Keratinocyte (primary cell): ENCODE data around the gene TMEM217. TPM values are rescaled to one million over a fixed set of nuclear protein-coding genes. Genes with fewer than 3 reads are reported as not detected.

Experiments
- DNase-seq: peaks from one replicate; pipeline ENCODE4 v3.0.0-alpha.2; 2011; ENCODE audit warnings: low read depth, missing footprints, low spot score
- FAIRE-seq: peaks from 2 replicates; lab custom pipeline; 2011; peaks lifted over from hg19 to GRCh38; lab: Jason Lieb, UNC
- H2AFZ ChIP-seq: 2 replicates; pipeline ENCODE4 v1.6.0; 2012; ENCODE audit warnings: low read length, control low read depth, inconsistent platforms; ENCODE audit not compliant: control insufficient read depth
- H3K27ac ChIP-seq: 2 replicates; pipeline ENCODE4 v1.5.1; 2011; ENCODE audit warnings: low read length; ENCODE audit not compliant: control insufficient read depth, insufficient read depth
- H3K27me3 ChIP-seq: 3 replicates; pipeline ENCODE4 v1.6.0; 2011; ENCODE audit warnings: low read length; ENCODE audit not compliant: control insufficient read depth, insufficient read depth; ENCODE audit errors: extremely low read depth
- H3K36me3 ChIP-seq, 2 experiments: 2 replicates in 1 of 2; 3 replicates in 1 of 2; pipeline ENCODE4 v1.5.1; 2011; ENCODE audit warnings: low read length in 2 of 2, mild to moderate bottlenecking in 1 of 2; ENCODE audit not compliant: control insufficient read depth in 2 of 2, insufficient read depth in 2 of 2; ENCODE audit errors: extremely low read depth in 1 of 2
- H3K4me1 ChIP-seq: 3 replicates; pipeline ENCODE4 v1.5.1; 2011; ENCODE audit warnings: low read length; ENCODE audit not compliant: control insufficient read depth, insufficient read depth; ENCODE audit errors: extremely low read depth
- H3K4me2 ChIP-seq: 3 replicates; pipeline ENCODE4 v1.6.0; 2011; ENCODE audit warnings: low read depth, low read length; ENCODE audit not compliant: control insufficient read depth, insufficient read depth; ENCODE audit errors: extremely low read depth
- H3K4me3 ChIP-seq, 3 experiments: fragments of 200-600 bp in 1 of 3; sonication (generic) in 1 of 3; 2 replicates in 2 of 3; 3 replicates in 1 of 3; pipeline ENCODE4 v1.5.1; 2011 to 2016; ENCODE audit warnings: low read length in 3 of 3, mild to moderate bottlenecking in 3 of 3, control low read depth in 2 of 3, inconsistent platforms in 1 of 3, low read depth in 1 of 3, mixed read lengths in 1 of 3, mixed run types in 1 of 3, moderate library complexity in 1 of 3; ENCODE audit not compliant: control insufficient read depth in 2 of 3, insufficient read depth in 2 of 3; ENCODE audit errors: extremely low read depth in 1 of 3
- H3K79me2 ChIP-seq: 2 replicates; pipeline ENCODE4 v1.6.0; 2012; ENCODE audit warnings: low read length; ENCODE audit not compliant: control insufficient read depth, insufficient read depth
- H3K9ac ChIP-seq: 3 replicates; pipeline ENCODE4 v1.6.0; 2011; ENCODE audit warnings: low read length; ENCODE audit not compliant: control insufficient read depth, insufficient read depth; ENCODE audit errors: extremely low read depth
- H3K9me1 ChIP-seq: 3 replicates; pipeline ENCODE4 v1.6.0; 2011; ENCODE audit warnings: low read length; ENCODE audit not compliant: control insufficient read depth, insufficient read depth; ENCODE audit errors: extremely low read depth
- H3K9me3 ChIP-seq: 2 replicates; pipeline ENCODE4 v1.5.1; 2012; ENCODE audit warnings: low read depth, low read length; ENCODE audit not compliant: control insufficient read depth
- H4K20me1 ChIP-seq: 3 replicates; pipeline ENCODE4 v1.6.0; 2011; ENCODE audit warnings: low read length; ENCODE audit not compliant: control insufficient read depth, insufficient read depth; ENCODE audit errors: extremely low read depth
- EZH2 ChIP-seq: IDR thresholded peaks from one replicate; pipeline ENCODE4 v1.6.1; 2012; ENCODE audit warnings: inconsistent platforms, mild to moderate bottlenecking, low read length, moderate library complexity
- dilution Hi-C: fragments of 300-500 bp; cut with MboI; formaldehyde crosslinking; loops from one replicate; pipeline ENCODE4 v1.7.0; 2020; ENCODE audit warnings: low sequenced_read_pairs; ENCODE audit not compliant: extremely low pct_ligation_motif_present
- polyA plus RNA-seq, 5 experiments: library from polyadenylated mRNA; depleted of rRNA in 3 of 5; stranded (reverse) in 3 of 5; stranded (forward) in 1 of 5; unstranded in 1 of 5; fragments of >200 nt; gene quantifications; 1 replicate in 1 of 5; 2 replicates in 3 of 5; 3 replicates in 1 of 5; pipeline versions ENCODE4 v1.2.1 to v1.2.3, GENCODE V29; 2011 to 2012; ENCODE audit warnings: missing spikeins in 2 of 5, low read depth in 1 of 5, low replicate concordance in 1 of 5
- TF ChIP-seq, protein P1 (sequence below), 3 experiments: IDR thresholded peaks in 1 of 3; conservative IDR thresholded peaks in 1 of 3; optimal IDR thresholded peaks in 1 of 3; 2 replicates in 2 of 3; 3 replicates in 1 of 3; pipeline versions ENCODE3 to v1.5.1; 2011; ENCODE audit warnings: low read length in 3 of 3, mild to moderate bottlenecking in 3 of 3, moderate library complexity in 2 of 3, control low read depth in 1 of 3, inconsistent platforms in 1 of 3; ENCODE audit not compliant: insufficient read depth in 2 of 3; ENCODE audit errors: extremely low read depth in 1 of 3

TMEM217 gene
- polyA plus RNA-seq, 1 donor (not counting 4 experiments of a cell fraction or from before 2014, with no cell fraction given), result 0.80 TPM

DNA sequence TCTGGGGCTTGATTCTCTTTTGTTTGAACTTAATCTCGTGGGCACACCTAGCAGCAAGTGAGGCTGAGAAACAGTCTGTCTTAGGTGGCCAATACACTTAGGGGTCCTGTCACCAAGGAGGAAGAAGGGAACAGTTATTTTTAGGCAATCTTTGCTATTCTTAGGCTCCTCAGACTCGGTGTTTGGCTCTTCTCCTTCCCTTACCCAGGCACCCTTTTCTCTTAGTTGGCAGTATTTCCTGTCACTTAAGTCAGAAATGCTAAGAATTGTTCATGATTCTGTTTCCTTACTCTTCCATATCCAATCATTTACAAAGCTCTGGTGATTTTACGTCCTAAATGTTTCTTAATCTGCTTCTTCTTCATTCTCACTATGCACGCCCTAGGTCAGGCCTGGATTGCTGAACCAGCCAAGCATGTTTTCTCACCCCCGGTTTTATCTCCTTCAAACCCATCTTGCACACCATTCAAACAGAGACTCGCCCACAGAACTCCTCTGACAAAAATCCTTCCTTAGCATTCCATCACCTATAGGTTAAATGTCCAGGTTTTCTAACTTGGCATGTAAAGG lies 45.2 kb upstream of the TMEM217 start:
- no peak for TF ChIP-seq EZH2
- TF ChIP-seq, protein P1, sequence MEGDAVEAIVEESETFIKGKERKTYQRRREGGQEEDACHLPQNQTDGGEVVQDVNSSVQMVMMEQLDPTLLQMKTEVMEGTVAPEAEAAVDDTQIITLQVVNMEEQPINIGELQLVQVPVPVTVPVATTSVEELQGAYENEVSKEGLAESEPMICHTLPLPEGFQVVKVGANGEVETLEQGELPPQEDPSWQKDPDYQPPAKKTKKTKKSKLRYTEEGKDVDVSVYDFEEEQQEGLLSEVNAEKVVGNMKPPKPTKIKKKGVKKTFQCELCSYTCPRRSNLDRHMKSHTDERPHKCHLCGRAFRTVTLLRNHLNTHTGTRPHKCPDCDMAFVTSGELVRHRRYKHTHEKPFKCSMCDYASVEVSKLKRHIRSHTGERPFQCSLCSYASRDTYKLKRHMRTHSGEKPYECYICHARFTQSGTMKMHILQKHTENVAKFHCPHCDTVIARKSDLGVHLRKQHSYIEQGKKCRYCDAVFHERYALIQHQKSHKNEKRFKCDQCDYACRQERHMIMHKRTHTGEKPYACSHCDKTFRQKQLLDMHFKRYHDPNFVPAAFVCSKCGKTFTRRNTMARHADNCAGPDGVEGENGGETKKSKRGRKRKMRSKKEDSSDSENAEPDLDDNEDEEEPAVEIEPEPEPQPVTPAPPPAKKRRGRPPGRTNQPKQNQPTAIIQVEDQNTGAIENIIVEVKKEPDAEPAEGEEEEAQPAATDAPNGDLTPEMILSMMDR (optimal IDR thresholded peaks at IDR 0.05 in 1 of 3, IDR thresholded peaks at IDR 0.05 in 1 of 3, conservative IDR thresholded peaks at IDR 0.05 in 1 of 3; ENCODE audit: extremely low read depth in 1 of 3, insufficient read depth in 2 of 3, low read length in 3 of 3), result no peak
- H3K9ac ChIP-seq, result no peak overlapping the region
- no peaks in the 10 kb centered on the region for H3K9me3 ChIP-seq
- H3K4me3 ChIP-seq, result no peak overlapping the region
- H3K4me1 ChIP-seq, result peaks cover 8% of the 10 kb centered on the region
- no peak overlapping the region for H2AFZ ChIP-seq
- H3K27me3 ChIP-seq, result no peaks in the 10 kb centered on the region
- no peak overlapping the region for H3K27ac ChIP-seq
- H4K20me1 ChIP-seq, result no peaks in the 10 kb centered on the region
- H3K9me1 ChIP-seq, result no peaks in the 10 kb centered on the region
- DNase-seq (no peak), FAIRE-seq (no peak)
- dilution Hi-C loops, result no loop called here
- no peaks in the 10 kb centered on the region for H3K79me2 ChIP-seq
- H3K4me2 ChIP-seq, result no peak overlapping the region
- H3K36me3 ChIP-seq, result peaks cover 7 to 10% of the 10 kb centered on the region in 2 experiments

DNA sequence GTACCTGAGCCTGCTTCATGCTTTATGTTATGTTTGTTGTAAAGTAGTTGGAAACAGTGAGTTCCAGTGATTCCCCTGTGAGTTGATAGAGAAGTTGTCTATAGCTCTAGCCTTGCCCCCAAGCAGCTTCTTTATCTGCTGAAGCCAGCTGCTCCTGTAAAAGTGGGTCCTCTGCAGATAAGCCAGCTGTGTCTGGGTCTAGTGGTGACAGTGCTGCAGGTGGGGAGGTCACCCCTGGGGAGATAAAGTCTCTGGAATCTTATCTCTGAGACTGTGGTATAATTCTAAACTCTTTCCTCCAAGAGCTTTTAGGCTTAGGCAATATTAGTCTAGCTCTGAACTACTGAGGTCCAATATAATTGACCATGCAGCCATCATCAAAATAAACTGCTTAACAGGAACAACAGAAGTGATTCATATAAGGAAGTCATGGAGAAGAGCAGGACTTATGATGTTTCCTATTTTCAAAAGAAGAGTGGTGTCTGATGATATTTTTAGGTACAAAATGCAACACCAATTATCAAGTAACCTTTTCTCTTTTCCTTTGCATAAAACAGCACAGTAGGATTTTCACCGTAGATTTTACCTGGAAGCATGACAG lies 44.2 kb upstream of the TMEM217 start:
- Histone ChIP-seq H3K27me3 (no peaks in the 10 kb centered on the region), H3K4me2 (no peak overlapping the region), H3K4me3 (no peak overlapping the region), H3K4me1 (peaks cover 8% of the 10 kb centered on the region), H4K20me1 (no peaks in the 10 kb centered on the region), H3K9me1 (no peaks in the 10 kb centered on the region), H3K79me2 (no peaks in the 10 kb centered on the region), H3K36me3 (peaks cover 10% of the 10 kb centered on the region in 2 experiments), H3K9ac (no peak overlapping the region), H2AFZ (no peak overlapping the region), H3K9me3 (no peaks in the 10 kb centered on the region), H3K27ac (no peak overlapping the region)
- dilution Hi-C loops, result no loop called here
- FAIRE-seq, result no peak
- DNase-seq, result no peak
- TF ChIP-seq, protein P1 (optimal IDR thresholded peaks at IDR 0.05 in 1 of 3, IDR thresholded peaks at IDR 0.05 in 1 of 3, conservative IDR thresholded peaks at IDR 0.05 in 1 of 3; ENCODE audit: extremely low read depth in 1 of 3, insufficient read depth in 2 of 3, low read length in 3 of 3), result no peak
- no peak for TF ChIP-seq EZH2
